Measurements from ENCODE around the gene ABI2.

Gene ABI2

DNA sequence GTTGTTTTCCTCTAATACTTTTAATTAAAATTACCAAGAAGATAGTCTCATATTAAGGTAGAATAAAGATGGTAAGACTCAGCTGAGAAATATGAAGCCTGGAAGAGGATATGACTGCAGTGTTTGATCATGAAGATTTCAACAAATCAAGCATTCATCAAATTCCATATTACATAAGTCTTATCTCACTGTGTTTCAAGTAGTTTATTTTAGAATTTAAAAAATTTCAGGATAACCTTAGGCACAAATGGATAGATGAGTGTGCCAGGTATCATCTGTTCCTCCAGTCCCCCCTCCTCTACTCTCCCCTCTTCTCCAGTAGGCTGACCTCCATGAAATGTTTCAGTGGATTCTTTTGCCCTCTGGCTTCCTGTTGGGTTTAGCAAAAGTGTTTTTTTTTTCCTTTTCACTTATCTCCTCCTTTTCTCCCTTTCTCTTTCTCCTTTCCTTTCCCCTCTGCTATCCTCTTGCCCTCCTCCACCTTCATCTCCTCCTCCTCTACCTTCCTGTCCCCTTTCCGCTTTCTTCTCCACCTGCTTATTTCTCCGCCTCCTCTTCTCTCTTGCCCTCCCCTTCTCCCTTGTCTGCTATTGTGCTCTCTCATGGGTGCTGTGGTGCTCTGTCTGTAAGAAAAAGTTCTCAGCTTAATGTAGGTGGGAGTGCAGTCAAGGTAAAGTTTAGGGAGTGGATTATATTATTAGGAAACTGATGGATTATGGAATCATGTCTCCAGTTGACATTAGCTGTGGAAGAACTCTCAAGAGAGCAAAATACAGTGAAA lies 72.8 kb downstream of the ABI2 start:
- TF ChIP-seq EZH2 (IDR thresholded peaks at IDR 0.05; ENCODE audit: borderline replicate concordance, low read length) (no peak), CTCF (IDR thresholded peaks at IDR 0.05; ENCODE audit: low read length) (no peak)
- no peak overlapping the region for H3K27ac ChIP-seq (ENCODE audit: low read depth, low read length, poor library complexity, severe bottlenecking)
- H3K9me2 ChIP-seq (ENCODE audit: low read depth, low read length): no peaks in the 10 kb centered on the region
- H4K20me1 ChIP-seq (ENCODE audit: insufficient read depth, low read length): no peaks in the 10 kb centered on the region
- H3K36me3 ChIP-seq (ENCODE audit: insufficient read depth, low read length): peaks cover 19% of the 10 kb centered on the region
- no peaks in the 10 kb centered on the region for H3K9me3 ChIP-seq (ENCODE audit: low read length)
- no peak overlapping the region for H2AFZ ChIP-seq (ENCODE audit: low read length)
- no peaks in the 10 kb centered on the region for H3K79me2 ChIP-seq (ENCODE audit: insufficient read depth, low read length)
- no peaks in the 10 kb centered on the region for H3F3A ChIP-seq (ENCODE audit: insufficient read depth, low read length)
- H3K27me3 ChIP-seq (ENCODE audit: insufficient read depth, low read length): no peaks in the 10 kb centered on the region
- no peaks in the 10 kb centered on the region for H3K4me1 ChIP-seq (ENCODE audit: insufficient read depth, low read length, severe bottlenecking)
- no peak overlapping the region for H3K4me3 ChIP-seq (ENCODE audit: low read depth, low read length, poor library complexity, severe bottlenecking)
- no peak overlapping the region for H3K4me2 ChIP-seq (ENCODE audit: low read length)
- no peak overlapping the region for H3K9ac ChIP-seq (ENCODE audit: low read length)

DNA sequence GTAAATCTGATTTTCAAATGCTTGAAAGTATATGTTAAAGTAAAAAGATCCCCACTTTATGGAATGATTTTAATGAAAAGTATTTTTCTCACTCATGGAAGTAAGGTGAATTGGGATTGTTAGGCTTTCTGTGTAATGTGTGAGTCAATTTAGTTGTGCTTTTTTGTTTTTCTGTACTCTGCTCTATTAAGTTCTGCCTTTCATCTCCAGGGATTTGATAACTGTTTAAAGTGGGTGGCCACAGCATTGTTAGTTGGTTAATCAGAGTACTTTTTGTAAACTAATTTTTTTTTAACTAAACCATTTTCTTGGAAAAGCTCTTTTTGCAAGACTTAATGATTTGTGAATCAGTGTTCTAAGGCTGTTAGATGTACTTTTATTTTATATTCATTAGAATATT lies 76.8 kb downstream of the ABI2 start:
- Histone ChIP-seq H3K9ac (ENCODE audit: low read length) (no peak overlapping the region), H4K20me1 (ENCODE audit: insufficient read depth, low read length) (no peaks in the 10 kb centered on the region), H3K27me3 (ENCODE audit: insufficient read depth, low read length) (no peaks in the 10 kb centered on the region), H3K36me3 (ENCODE audit: insufficient read depth, low read length) (peaks cover 17% of the 10 kb centered on the region), H2AFZ (ENCODE audit: low read length) (no peak overlapping the region), H3F3A (ENCODE audit: insufficient read depth, low read length) (no peaks in the 10 kb centered on the region), H3K4me3 (ENCODE audit: low read depth, low read length, poor library complexity, severe bottlenecking) (no peak overlapping the region), H3K9me2 (ENCODE audit: low read depth, low read length) (no peaks in the 10 kb centered on the region), H3K4me1 (ENCODE audit: insufficient read depth, low read length, severe bottlenecking) (no peaks in the 10 kb centered on the region), H3K9me3 (ENCODE audit: low read length) (no peaks in the 10 kb centered on the region), H3K79me2 (ENCODE audit: insufficient read depth, low read length) (no peaks in the 10 kb centered on the region), H3K4me2 (ENCODE audit: low read length) (no peak overlapping the region), H3K27ac (ENCODE audit: low read depth, low read length, poor library complexity, severe bottlenecking) (no peak overlapping the region)
- TF ChIP-seq EZH2 (IDR thresholded peaks at IDR 0.05; ENCODE audit: borderline replicate concordance, low read length) (no peak), CTCF (IDR thresholded peaks at IDR 0.05; ENCODE audit: low read length) (no peak)

GRCh38 chr2:203407496-203407895 lies 79.3 kb downstream of the ABI2 start:
- H3K4me3 ChIP-seq (ENCODE audit: low read depth, low read length, poor library complexity, severe bottlenecking): no peak overlapping the region
- H2AFZ ChIP-seq (ENCODE audit: low read length): no peak overlapping the region
- H4K20me1 ChIP-seq (ENCODE audit: insufficient read depth, low read length): no peaks in the 10 kb centered on the region
- H3K9ac ChIP-seq (ENCODE audit: low read length): no peak overlapping the region
- TF ChIP-seq CTCF (IDR thresholded peaks at IDR 0.05; ENCODE audit: low read length): no peak
- no peak for TF ChIP-seq EZH2 (IDR thresholded peaks at IDR 0.05; ENCODE audit: borderline replicate concordance, low read length)
- no peaks in the 10 kb centered on the region for H3K9me2 ChIP-seq (ENCODE audit: low read depth, low read length)
- no peaks in the 10 kb centered on the region for H3K79me2 ChIP-seq (ENCODE audit: insufficient read depth, low read length)
- no peaks in the 10 kb centered on the region for H3K4me1 ChIP-seq (ENCODE audit: insufficient read depth, low read length, severe bottlenecking)
- no peak overlapping the region for H3K4me2 ChIP-seq (ENCODE audit: low read length)
- H3K27ac ChIP-seq (ENCODE audit: low read depth, low read length, poor library complexity, severe bottlenecking): no peak overlapping the region
- peaks cover 23% of the 10 kb centered on the region for H3K36me3 ChIP-seq (ENCODE audit: insufficient read depth, low read length)
- no peaks in the 10 kb centered on the region for H3K27me3 ChIP-seq (ENCODE audit: insufficient read depth, low read length)
- H3F3A ChIP-seq (ENCODE audit: insufficient read depth, low read length): no peaks in the 10 kb centered on the region
- H3K9me3 ChIP-seq (ENCODE audit: low read length): no peaks in the 10 kb centered on the region

Measured in OCI-LY1 (cell line).